ENCODE data around the gene HERC4. TPM values are rescaled to one million over a fixed set of nuclear protein-coding genes. Genes with fewer than 3 reads are reported as not detected.

The HERC4 gene
- total and polyA plus RNA-seq, 9 of the 15 experiments (the other 6 are each of a cell fraction or from before 2014, with no cell fraction given) = 12.5 to 33.5 (median 22.8) TPM

DNA sequence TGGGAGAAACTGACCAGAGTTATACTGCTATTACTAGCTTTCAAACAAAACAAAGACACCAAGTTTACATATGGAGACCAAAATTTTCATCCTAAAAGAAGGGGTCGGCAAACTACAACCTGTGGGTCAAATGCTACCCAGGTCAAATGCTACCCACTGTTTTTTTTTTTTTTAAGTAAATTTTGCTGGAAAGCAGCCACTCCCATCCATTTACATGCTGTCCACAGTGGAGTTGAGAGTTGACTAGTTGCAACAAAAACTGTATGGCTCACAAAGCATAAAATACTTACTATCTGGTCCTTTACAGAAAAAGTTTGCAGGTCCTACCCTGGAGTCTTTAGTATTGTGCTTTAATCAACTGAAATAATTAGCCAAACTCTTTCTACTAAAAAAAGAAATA lies 99.2 kb downstream of the HERC4 start:
- H3K4me3 ChIP-seq = no peak overlapping the region
- TF ChIP-seq KLF1 (tag; IDR thresholded peaks at IDR 0.05) = no peak
- TF ChIP-seq SAFB (IDR thresholded peaks at IDR 0.05; ENCODE audit: borderline replicate concordance, low read depth, low read length) = no peak
- TF ChIP-seq KLF10 (CRISPR knock-in tag; IDR thresholded peaks at IDR 0.05) = no peak
- no peak for TF ChIP-seq TGIF2 (CRISPR knock-in tag; IDR thresholded peaks at IDR 0.05)
- TF ChIP-seq, protein P1, sequence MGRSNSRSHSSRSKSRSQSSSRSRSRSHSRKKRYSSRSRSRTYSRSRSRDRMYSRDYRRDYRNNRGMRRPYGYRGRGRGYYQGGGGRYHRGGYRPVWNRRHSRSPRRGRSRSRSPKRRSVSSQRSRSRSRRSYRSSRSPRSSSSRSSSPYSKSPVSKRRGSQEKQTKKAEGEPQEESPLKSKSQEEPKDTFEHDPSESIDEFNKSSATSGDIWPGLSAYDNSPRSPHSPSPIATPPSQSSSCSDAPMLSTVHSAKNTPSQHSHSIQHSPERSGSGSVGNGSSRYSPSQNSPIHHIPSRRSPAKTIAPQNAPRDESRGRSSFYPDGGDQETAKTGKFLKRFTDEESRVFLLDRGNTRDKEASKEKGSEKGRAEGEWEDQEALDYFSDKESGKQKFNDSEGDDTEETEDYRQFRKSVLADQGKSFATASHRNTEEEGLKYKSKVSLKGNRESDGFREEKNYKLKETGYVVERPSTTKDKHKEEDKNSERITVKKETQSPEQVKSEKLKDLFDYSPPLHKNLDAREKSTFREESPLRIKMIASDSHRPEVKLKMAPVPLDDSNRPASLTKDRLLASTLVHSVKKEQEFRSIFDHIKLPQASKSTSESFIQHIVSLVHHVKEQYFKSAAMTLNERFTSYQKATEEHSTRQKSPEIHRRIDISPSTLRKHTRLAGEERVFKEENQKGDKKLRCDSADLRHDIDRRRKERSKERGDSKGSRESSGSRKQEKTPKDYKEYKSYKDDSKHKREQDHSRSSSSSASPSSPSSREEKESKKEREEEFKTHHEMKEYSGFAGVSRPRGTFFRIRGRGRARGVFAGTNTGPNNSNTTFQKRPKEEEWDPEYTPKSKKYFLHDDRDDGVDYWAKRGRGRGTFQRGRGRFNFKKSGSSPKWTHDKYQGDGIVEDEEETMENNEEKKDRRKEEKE (IDR thresholded peaks at IDR 0.05; ENCODE audit: borderline replicate concordance in 1 of 2, control insufficient read depth in 1 of 2, low read depth in 2 of 2, low read length in 1 of 2) = no peak
- no peak for TF ChIP-seq ELK3 (CRISPR knock-in tag; IDR thresholded peaks at IDR 0.05)
- TF ChIP-seq CREM (IDR thresholded peaks at IDR 0.05; ENCODE audit: low read depth) = no peak
- no peak for TF ChIP-seq BCL6 (CRISPR knock-in tag; IDR thresholded peaks at IDR 0.05)
- no peak for TF ChIP-seq SMARCB1 (IDR thresholded peaks at IDR 0.05; ENCODE audit: insufficient read length, low read depth)
- TF ChIP-seq ZNF445 (CRISPR knock-in tag; IDR thresholded peaks at IDR 0.05; ENCODE audit: low read depth) = no peak
- TF ChIP-seq, protein P2, sequence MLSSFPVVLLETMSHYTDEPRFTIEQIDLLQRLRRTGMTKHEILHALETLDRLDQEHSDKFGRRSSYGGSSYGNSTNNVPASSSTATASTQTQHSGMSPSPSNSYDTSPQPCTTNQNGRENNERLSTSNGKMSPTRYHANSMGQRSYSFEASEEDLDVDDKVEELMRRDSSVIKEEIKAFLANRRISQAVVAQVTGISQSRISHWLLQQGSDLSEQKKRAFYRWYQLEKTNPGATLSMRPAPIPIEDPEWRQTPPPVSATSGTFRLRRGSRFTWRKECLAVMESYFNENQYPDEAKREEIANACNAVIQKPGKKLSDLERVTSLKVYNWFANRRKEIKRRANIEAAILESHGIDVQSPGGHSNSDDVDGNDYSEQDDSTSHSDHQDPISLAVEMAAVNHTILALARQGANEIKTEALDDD (IDR thresholded peaks at IDR 0.05) = no peak
- no peak for TF ChIP-seq SIX5 (IDR thresholded peaks at IDR 0.05; ENCODE audit: borderline replicate concordance in 1 of 2, insufficient read depth in 1 of 2, low read depth in 1 of 2, low read length in 2 of 2)
- no peak for TF ChIP-seq TAF1 (IDR thresholded peaks at IDR 0.05; ENCODE audit: control insufficient read depth, extremely low read depth, insufficient read depth, low read length, severe bottlenecking)
- TF ChIP-seq ESRRA (IDR thresholded peaks at IDR 0.05; ENCODE audit: borderline replicate concordance, low read depth) = no peak
- TF ChIP-seq, protein P3, sequence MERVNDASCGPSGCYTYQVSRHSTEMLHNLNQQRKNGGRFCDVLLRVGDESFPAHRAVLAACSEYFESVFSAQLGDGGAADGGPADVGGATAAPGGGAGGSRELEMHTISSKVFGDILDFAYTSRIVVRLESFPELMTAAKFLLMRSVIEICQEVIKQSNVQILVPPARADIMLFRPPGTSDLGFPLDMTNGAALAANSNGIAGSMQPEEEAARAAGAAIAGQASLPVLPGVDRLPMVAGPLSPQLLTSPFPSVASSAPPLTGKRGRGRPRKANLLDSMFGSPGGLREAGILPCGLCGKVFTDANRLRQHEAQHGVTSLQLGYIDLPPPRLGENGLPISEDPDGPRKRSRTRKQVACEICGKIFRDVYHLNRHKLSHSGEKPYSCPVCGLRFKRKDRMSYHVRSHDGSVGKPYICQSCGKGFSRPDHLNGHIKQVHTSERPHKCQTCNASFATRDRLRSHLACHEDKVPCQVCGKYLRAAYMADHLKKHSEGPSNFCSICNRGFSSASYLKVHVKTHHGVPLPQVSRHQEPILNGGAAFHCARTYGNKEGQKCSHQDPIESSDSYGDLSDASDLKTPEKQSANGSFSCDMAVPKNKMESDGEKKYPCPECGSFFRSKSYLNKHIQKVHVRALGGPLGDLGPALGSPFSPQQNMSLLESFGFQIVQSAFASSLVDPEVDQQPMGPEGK (CRISPR knock-in tag; IDR thresholded peaks at IDR 0.05; ENCODE audit: borderline replicate concordance) = no peak
- TF ChIP-seq ZNF133 (CRISPR knock-in tag; IDR thresholded peaks at IDR 0.05) = no peak

More for the DNA sequence above, 99.2 kb downstream of the HERC4 start:
- Histone ChIP-seq H3K9me3 (replicated peaks; ENCODE audit: control insufficient read depth, insufficient read depth, low read depth, low read length) (peaks cover 4% of the 10 kb centered on the region), H3K79me2 (ENCODE audit: control insufficient read depth, insufficient read depth, low read length) (no peaks in the 10 kb centered on the region), H3K9ac (ENCODE audit: insufficient read depth in 1 of 2, low read depth in 2 of 2, low read length in 2 of 2) (no peak overlapping the region), H2AFZ (ENCODE audit: low read depth, low read length) (no peak overlapping the region), H3K27ac (ENCODE audit: extremely low read depth, low read depth, low read length) (no peak overlapping the region), H3K27me3 (ENCODE audit: control insufficient read depth in 2 of 2, insufficient read depth in 2 of 2, low read length in 2 of 2) (no peaks in the 10 kb centered on the region), H3K36me3 (ENCODE audit: control insufficient read depth, insufficient read depth, low read length) (peaks cover 44% of the 10 kb centered on the region), H3K9me1 (ENCODE audit: control insufficient read depth, insufficient read depth, low read length) (no peaks in the 10 kb centered on the region), H4K20me1 (replicated peaks; ENCODE audit: control insufficient read depth, insufficient read depth, low read length) (no peaks in the 10 kb centered on the region), H3K4me2 (ENCODE audit: insufficient read depth, low read length) (no peak overlapping the region), H3K4me1 (replicated peaks in 1 of 2; ENCODE audit: control insufficient read depth in 2 of 2, insufficient read depth in 2 of 2, low read length in 2 of 2) (no peaks in the 10 kb centered on the region)
- 64% methylated on average over 1 of the region's 1 CpG for WGBS (ENCODE audit: insufficient coverage, low coverage, missing lambda C conversion rate)
- ChIA-PET POLR2A (interaction anchor here (1.0 to 1.2 kb wide), 2 partner anchors 9 to 16 kb away, joined by 3 read pairs; no protein-coding TSS in a partner anchor), CTCF (ENCODE audit: low intra/inter-chr PET ratio) (no interaction called here)
- ATAC-seq (no peak), DNase-seq (ENCODE audit: extremely low read depth in 1 of 4, low spot score in 3 of 4) (no peak), FAIRE-seq (no peak)
- in situ Hi-C loops (cut with MboI) (no loop called here), intact Hi-C loops (cut with micrococcal nuclease) (no loop called here)
- no TSS peak for BruUV-seq (replicated peaks)
